ENCODE results near the gene DGKG.

- TF ChIP-seq CTCF (conservative IDR thresholded peaks at IDR 0.05; ENCODE audit: low read length) (no peak), EZH2phosphoT487 (IDR thresholded peaks at IDR 0.05; ENCODE audit: borderline replicate concordance) (no peak)
Measured at GRCh38 chr3:186394566-186395217, 32.7 kb upstream of the DGKG start.
